WTC11 (cell line): ENCODE measurements around the gene DOCK1. TPM values are rescaled to one million over a fixed set of nuclear protein-coding genes. Genes with fewer than 3 reads are reported as not detected.
A peak's percentile ranks its signal among the peaks of the same experiment; 100 is the strongest.

Source experiments
- ATAC-seq: fragments of 200-7000 bp; cut with Tn5 transposase; 2 replicates; pipeline ENCODE4 v1.10.0; 2021; ENCODE audit warnings: mild to moderate bottlenecking, moderate library complexity
- CTCF ChIA-PET: fragments of 300-600 bp; sonication (Branson Sonifier 250); formaldehyde crosslinking; loops from one replicate; lab custom pipeline; 2021; ENCODE audit warnings: antibody characterized with exemption; lab: Charles Lee
- POLR2A ChIA-PET: fragments of 350-600 bp; sonication (Branson Sonifier 250); formaldehyde crosslinking; loops from one replicate; lab custom pipeline; 2021; ENCODE audit warnings: antibody characterized with exemption; lab: Charles Lee
- DNase-seq: peaks from one replicate; pipeline ENCODE4 v3.0.0; 2021; ENCODE audit warnings: low spot score
- H3K27ac Mint-ChIP-seq: 2 replicates; pipeline ENCODE4 v1.8.0; 2021; ENCODE audit warnings: mixed read lengths
- H3K27me3 Mint-ChIP-seq: 2 replicates; pipeline ENCODE4 v1.8.0; 2021; ENCODE audit warnings: low read depth, mild to moderate bottlenecking, moderate library complexity, mixed read lengths
- H3K36me3 Mint-ChIP-seq: 2 replicates; pipeline ENCODE4 v1.8.0; 2021; ENCODE audit warnings: mixed read lengths
- H3K4me1 Mint-ChIP-seq: 2 replicates; pipeline ENCODE4 v1.8.0; 2022; ENCODE audit warnings: mixed read lengths
- H3K4me3 Mint-ChIP-seq: 2 replicates; pipeline ENCODE4 v1.8.0; 2021; ENCODE audit warnings: mild to moderate bottlenecking, moderate library complexity, mixed read lengths
- H3K9me3 Mint-ChIP-seq: 2 replicates; pipeline ENCODE4 v1.8.0; 2021; ENCODE audit warnings: mixed read lengths
- ARID4B ChIP-seq: sonication (generic); formaldehyde crosslinking; IDR thresholded peaks from 2 replicates; pipeline ENCODE4 v1.8.0; 2023; ENCODE audit warnings: missing genetic modification reagents, mild to moderate bottlenecking, borderline replicate concordance
- ATF1 ChIP-seq: sonication (generic); formaldehyde crosslinking; IDR thresholded peaks from 2 replicates; pipeline ENCODE4 v1.8.1; 2023; ENCODE audit warnings: mild to moderate bottlenecking, moderate library complexity, missing genetic modification reagents
- ATF3 ChIP-seq: sonication (generic); formaldehyde crosslinking; conservative IDR thresholded peaks from 2 replicates; pipeline ENCODE4 v1.8.1; 2022; ENCODE audit warnings: mild to moderate bottlenecking, missing genetic modification reagents
- EMX1 ChIP-seq: fragments of 250-450 bp; sonication (Bioruptor Pico); IDR thresholded peaks from 2 replicates; pipeline ENCODE4 v1.8.0; 2021; ENCODE audit warnings: mild to moderate bottlenecking
- ETV6 ChIP-seq: sonication (generic); formaldehyde crosslinking; IDR thresholded peaks from 2 replicates; pipeline ENCODE4 v1.8.1; 2022; ENCODE audit warnings: mild to moderate bottlenecking, missing genetic modification reagents
- FOXJ3 ChIP-seq: sonication (generic); formaldehyde crosslinking; IDR thresholded peaks from 2 replicates; pipeline ENCODE4 v1.9.0; 2021; ENCODE audit warnings: missing genetic modification reagents, mild to moderate bottlenecking, borderline replicate concordance
- FOXK1 ChIP-seq: sonication (generic); formaldehyde crosslinking; IDR thresholded peaks from 2 replicates; pipeline ENCODE4 v1.8.0; 2022; ENCODE audit warnings: mild to moderate bottlenecking, moderate library complexity, missing genetic modification reagents
- GRHL2 ChIP-seq: fragments of 250-450 bp; sonication (Bioruptor Pico); IDR thresholded peaks from 2 replicates; pipeline ENCODE4 v1.8.0; 2022; ENCODE audit warnings: mild to moderate bottlenecking, moderate library complexity; ENCODE audit not compliant: insufficient replicate concordance, severe bottlenecking
- GTF2I ChIP-seq: fragments of 250-450 bp; sonication (Bioruptor Pico); conservative IDR thresholded peaks from 2 replicates; pipeline ENCODE4 v1.4.0; 2021; ENCODE audit warnings: mild to moderate bottlenecking
- IRF1 ChIP-seq: sonication (generic); formaldehyde crosslinking; IDR thresholded peaks from 2 replicates; pipeline ENCODE4 v1.8.0; 2023; ENCODE audit warnings: missing genetic modification reagents
- NFE2L1 ChIP-seq: sonication (generic); formaldehyde crosslinking; IDR thresholded peaks from 2 replicates; pipeline ENCODE4 v1.8.1; 2023; ENCODE audit warnings: missing genetic modification reagents
- NR1H2 ChIP-seq: sonication (generic); formaldehyde crosslinking; IDR thresholded peaks from 2 replicates; pipeline ENCODE4 v1.9.0; 2021; ENCODE audit warnings: mild to moderate bottlenecking, moderate library complexity, missing genetic modification reagents
- NR3C1 ChIP-seq: sonication (generic); formaldehyde crosslinking; conservative IDR thresholded peaks from 2 replicates; pipeline ENCODE4 v1.8.1; 2023; ENCODE audit warnings: low read depth, mild to moderate bottlenecking, missing genetic modification reagents
- SOX15 ChIP-seq: fragments of 250-450 bp; sonication (Bioruptor Pico); IDR thresholded peaks from 2 replicates; pipeline ENCODE4 v1.9.0; 2021; ENCODE audit warnings: mild to moderate bottlenecking
- TP53 ChIP-seq: sonication (generic); formaldehyde crosslinking; IDR thresholded peaks from 2 replicates; pipeline ENCODE4 v1.8.1; 2023; ENCODE audit warnings: mild to moderate bottlenecking, missing genetic modification reagents
- ZNF121 ChIP-seq: sonication (generic); formaldehyde crosslinking; IDR thresholded peaks from 2 replicates; pipeline ENCODE4 v1.8.0; 2023; ENCODE audit warnings: missing genetic modification reagents
- ZNF317 ChIP-seq: sonication (generic); formaldehyde crosslinking; IDR thresholded peaks from 2 replicates; pipeline ENCODE4 v1.8.1; 2023; ENCODE audit warnings: low read depth, mild to moderate bottlenecking, moderate library complexity, missing genetic modification reagents, borderline replicate concordance
- total RNA-seq: library from RNA; stranded (reverse); gene quantifications from 3 replicates; pipeline ENCODE4 v1.2.3, GENCODE V29; 2021
- TF ChIP-seq, protein P1 (sequence below): sonication (generic); formaldehyde crosslinking; IDR thresholded peaks from 2 replicates; pipeline ENCODE4 v1.8.1; 2023; ENCODE audit warnings: mild to moderate bottlenecking, missing genetic modification reagents
- TF ChIP-seq, protein P2 (sequence below): fragments of 250-450 bp; sonication (Bioruptor Pico); IDR thresholded peaks from 2 replicates; pipeline ENCODE4 v2.1.2; 2022; ENCODE audit warnings: mild to moderate bottlenecking, moderate library complexity
- TF ChIP-seq, protein P3 (sequence below): fragments of 250-450 bp; sonication (Bioruptor Pico); conservative IDR thresholded peaks from 2 replicates; pipeline ENCODE4 v1.9.0; 2021; ENCODE audit warnings: mild to moderate bottlenecking

Gene DOCK1
- total RNA-seq, 1 experiment from 2014 or later: 52.1 TPM

GRCh38 chr10:127405221-127405620, 500.0 kb downstream of the DOCK1 start:
- no peak for DNase-seq
- H3K4me3 Mint-ChIP-seq: no peak overlapping the region

GRCh38 chr10:127406018-127406550, 500.9 kb downstream of the DOCK1 start:
- ATAC-seq (no peak), DNase-seq (no peak)
- Mint-ChIP-seq H3K9me3 (peaks cover 7% of the 10 kb centered on the region), H3K27me3 (no peaks in the 10 kb centered on the region)
- POLR2A ChIA-PET: no interaction called here
- TF ChIP-seq ZNF317 (CRISPR knock-in tag): no peak
- no peak for TF ChIP-seq GTF2I (CRISPR knock-in tag)
- no peak for TF ChIP-seq NFE2L1
- no peak for TF ChIP-seq TP53 (CRISPR knock-in tag)
- no peak for TF ChIP-seq ATF3
- TF ChIP-seq, protein P1, sequence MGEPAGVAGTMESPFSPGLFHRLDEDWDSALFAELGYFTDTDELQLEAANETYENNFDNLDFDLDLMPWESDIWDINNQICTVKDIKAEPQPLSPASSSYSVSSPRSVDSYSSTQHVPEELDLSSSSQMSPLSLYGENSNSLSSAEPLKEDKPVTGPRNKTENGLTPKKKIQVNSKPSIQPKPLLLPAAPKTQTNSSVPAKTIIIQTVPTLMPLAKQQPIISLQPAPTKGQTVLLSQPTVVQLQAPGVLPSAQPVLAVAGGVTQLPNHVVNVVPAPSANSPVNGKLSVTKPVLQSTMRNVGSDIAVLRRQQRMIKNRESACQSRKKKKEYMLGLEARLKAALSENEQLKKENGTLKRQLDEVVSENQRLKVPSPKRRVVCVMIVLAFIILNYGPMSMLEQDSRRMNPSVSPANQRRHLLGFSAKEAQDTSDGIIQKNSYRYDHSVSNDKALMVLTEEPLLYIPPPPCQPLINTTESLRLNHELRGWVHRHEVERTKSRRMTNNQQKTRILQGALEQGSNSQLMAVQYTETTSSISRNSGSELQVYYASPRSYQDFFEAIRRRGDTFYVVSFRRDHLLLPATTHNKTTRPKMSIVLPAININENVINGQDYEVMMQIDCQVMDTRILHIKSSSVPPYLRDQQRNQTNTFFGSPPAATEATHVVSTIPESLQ (CRISPR knock-in tag): no peak
- TF ChIP-seq, protein P2, sequence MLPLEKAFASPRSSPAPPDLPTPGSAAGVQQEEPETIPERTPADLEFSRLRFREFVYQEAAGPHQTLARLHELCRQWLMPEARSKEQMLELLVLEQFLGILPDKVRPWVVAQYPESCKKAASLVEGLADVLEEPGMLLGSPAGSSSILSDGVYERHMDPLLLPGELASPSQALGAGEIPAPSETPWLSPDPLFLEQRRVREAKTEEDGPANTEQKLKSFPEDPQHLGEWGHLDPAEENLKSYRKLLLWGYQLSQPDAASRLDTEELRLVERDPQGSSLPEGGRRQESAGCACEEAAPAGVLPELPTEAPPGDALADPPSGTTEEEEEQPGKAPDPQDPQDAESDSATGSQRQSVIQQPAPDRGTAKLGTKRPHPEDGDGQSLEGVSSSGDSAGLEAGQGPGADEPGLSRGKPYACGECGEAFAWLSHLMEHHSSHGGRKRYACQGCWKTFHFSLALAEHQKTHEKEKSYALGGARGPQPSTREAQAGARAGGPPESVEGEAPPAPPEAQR (CRISPR knock-in tag): no peak
- TF ChIP-seq FOXJ3 (CRISPR knock-in tag): no peak
- no peak for TF ChIP-seq ATF1 (CRISPR knock-in tag)
- TF ChIP-seq FOXK1 (CRISPR knock-in tag): no peak
- TF ChIP-seq NR3C1 (CRISPR knock-in tag): no peak
- no peak for TF ChIP-seq ARID4B (CRISPR knock-in tag)
- no peak for TF ChIP-seq IRF1
- TF ChIP-seq SOX15 (CRISPR knock-in tag): no peak
- TF ChIP-seq, protein P3, sequence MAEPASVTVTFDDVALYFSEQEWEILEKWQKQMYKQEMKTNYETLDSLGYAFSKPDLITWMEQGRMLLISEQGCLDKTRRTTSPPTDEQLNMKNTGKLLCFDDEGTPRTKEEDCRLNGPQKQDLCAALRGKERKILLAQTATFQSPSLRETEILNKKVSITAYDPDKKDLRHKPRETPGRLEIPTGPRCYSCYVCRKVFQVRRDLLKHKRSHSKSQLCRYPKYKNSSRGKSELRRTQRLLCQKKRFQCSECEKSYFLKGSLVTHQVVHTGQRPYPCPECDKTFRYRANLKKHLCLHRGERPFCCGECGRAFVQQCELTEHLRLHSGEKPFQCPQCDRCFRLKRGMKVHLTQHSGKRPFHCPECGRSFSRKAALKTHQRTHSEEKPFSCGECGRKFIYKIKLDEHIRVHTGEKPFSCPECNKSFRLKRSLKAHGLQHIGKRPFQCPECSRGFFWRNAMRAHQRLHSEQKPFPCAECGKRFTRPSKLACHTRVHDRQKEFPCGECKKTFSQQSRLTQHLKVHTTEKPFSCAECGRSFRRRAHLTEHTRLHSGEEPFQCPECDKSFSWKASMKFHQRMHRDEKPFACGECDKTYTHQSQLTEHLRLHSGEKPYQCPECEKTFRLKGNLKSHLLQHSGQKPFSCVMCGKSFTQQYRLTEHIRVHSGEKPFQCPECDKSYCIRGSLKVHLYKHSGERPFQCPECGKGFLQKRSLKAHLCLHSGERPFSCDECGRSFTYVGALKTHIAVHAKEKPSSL (CRISPR knock-in tag): no peak
- no peak for TF ChIP-seq EMX1 (CRISPR knock-in tag)
- no peak for TF ChIP-seq ZNF121 (CRISPR knock-in tag)
- no peak for TF ChIP-seq GRHL2 (CRISPR knock-in tag)
- no peak for TF ChIP-seq ETV6
- TF ChIP-seq NR1H2: no peak
- TF ChIP-seq, all 79 proteins: peak for 0
- no peak overlapping the region for H3K27ac Mint-ChIP-seq
- CTCF ChIA-PET: no interaction called here
- peaks cover 20% of the 10 kb centered on the region for H3K36me3 Mint-ChIP-seq
- no peaks in the 10 kb centered on the region for H3K4me1 Mint-ChIP-seq
- H3K4me3 Mint-ChIP-seq: no peak overlapping the region

More at GRCh38 chr10:127405221-127405620, 500.0 kb downstream of the DOCK1 start:
- ChIA-PET CTCF (no interaction called here), POLR2A (no interaction called here)
- Mint-ChIP-seq H3K36me3 (peaks cover 18% of the 10 kb centered on the region), H3K27ac (0 out of 2 replicates have a peak overlapping the region, but pooled peaks have one; percentile 57), H3K9me3 (peaks cover 8% of the 10 kb centered on the region), H3K4me1 (peaks cover 2% of the 10 kb centered on the region), H3K27me3 (no peaks in the 10 kb centered on the region)
- ATAC-seq: no peak
- no peak for TF ChIP-seq GRHL2 (CRISPR knock-in tag)
- TF ChIP-seq, all 79 proteins: peak for 0
